BE2C (cell line): ENCODE results near the gene KRT6B.
"Not testable (repeated sequence)": the region's sequence is repeated elsewhere in the genome, so short reads cannot be mapped to it uniquely, and the experiment has no call there.

Experiments
- DNase-seq: peaks from one replicate; pipeline ENCODE4 v3.0.0-alpha.2; 2020
- H3K27me3 ChIP-seq: fragments of 250-450 bp; sonication (Bioruptor Pico); 2 replicates; pipeline ENCODE4 v1.5.1; 2020; ENCODE audit warnings: mild to moderate bottlenecking
- H3K36me3 ChIP-seq: fragments of 250-450 bp; sonication (Bioruptor Pico); 2 replicates; pipeline ENCODE4 v1.5.1; 2020; ENCODE audit warnings: mild to moderate bottlenecking
- H3K4me1 ChIP-seq: fragments of 250-450 bp; sonication (Bioruptor Pico); 2 replicates; pipeline ENCODE4 v1.5.1; 2020
- H3K4me3 ChIP-seq: 2 replicates; pipeline ENCODE4 v1.5.1; 2011; ENCODE audit warnings: low read depth, low read length
- H3K9me3 ChIP-seq: fragments of 250-450 bp; sonication (Bioruptor Pico); 2 replicates; pipeline ENCODE4 v1.5.1; 2020
- TF ChIP-seq, protein P1 (sequence below): IDR thresholded peaks from 2 replicates; pipeline ENCODE4 v1.5.1; 2012; ENCODE audit warnings: mild to moderate bottlenecking, low read depth, low read length

KRT6B gene

DNA sequence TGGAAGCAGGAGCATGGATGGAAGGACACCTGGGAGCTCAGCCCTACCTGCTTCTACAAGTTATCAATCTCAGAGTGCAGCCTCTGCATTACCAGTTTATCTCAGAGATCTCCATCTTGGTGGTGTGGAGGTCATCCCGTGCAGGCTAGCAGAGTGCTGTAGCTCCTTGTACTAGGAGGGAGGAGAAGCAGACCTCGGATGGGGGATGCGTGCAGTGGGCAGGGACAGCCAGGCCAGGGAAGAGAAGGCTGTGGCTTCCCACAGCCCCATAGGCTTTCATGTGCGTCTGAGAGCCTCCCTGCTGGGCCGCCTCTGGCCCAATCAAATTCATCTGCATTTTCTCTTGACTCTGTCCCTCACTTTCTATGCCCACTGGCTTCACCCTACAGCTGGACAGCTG is 37.0 kb downstream of the KRT6B start:
- H3K4me3 ChIP-seq: no peak overlapping the region
- no peaks in the 10 kb centered on the region for H3K9me3 ChIP-seq
- TF ChIP-seq, protein P1, sequence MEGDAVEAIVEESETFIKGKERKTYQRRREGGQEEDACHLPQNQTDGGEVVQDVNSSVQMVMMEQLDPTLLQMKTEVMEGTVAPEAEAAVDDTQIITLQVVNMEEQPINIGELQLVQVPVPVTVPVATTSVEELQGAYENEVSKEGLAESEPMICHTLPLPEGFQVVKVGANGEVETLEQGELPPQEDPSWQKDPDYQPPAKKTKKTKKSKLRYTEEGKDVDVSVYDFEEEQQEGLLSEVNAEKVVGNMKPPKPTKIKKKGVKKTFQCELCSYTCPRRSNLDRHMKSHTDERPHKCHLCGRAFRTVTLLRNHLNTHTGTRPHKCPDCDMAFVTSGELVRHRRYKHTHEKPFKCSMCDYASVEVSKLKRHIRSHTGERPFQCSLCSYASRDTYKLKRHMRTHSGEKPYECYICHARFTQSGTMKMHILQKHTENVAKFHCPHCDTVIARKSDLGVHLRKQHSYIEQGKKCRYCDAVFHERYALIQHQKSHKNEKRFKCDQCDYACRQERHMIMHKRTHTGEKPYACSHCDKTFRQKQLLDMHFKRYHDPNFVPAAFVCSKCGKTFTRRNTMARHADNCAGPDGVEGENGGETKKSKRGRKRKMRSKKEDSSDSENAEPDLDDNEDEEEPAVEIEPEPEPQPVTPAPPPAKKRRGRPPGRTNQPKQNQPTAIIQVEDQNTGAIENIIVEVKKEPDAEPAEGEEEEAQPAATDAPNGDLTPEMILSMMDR: no peak

DNA sequence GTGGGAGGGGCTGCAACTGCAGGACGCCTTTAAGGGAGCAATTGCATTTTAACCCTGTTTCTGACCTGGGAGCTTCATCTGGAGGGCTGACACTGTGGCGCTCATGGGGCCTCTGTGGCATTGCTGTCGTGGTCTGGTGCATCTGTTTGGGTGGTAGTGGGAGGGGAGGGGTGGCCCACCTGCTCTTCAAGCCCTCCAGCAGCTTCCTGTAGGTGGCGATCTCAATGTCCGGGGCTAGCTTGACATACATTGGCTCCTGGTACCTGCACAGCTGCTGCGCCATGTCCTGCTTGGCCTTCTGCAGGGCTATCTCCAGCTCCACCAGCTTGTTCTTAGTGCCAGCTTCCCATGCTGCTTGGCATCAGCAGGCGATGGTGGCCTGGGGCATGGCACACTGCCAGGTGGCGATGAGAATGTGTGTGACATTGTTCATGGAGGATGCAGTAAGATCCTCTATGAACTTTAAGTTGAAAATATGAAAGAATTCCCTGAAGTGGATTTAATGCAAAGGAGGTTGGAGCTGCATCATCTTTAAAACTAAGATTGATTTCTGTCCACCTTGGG is 38.1 kb downstream of the KRT6B start:
- no peaks in the 10 kb centered on the region for H3K27me3 ChIP-seq
- H3K36me3 ChIP-seq: no peaks in the 10 kb centered on the region
- no peaks in the 10 kb centered on the region for H3K4me1 ChIP-seq
- H3K4me3 ChIP-seq: no peak overlapping the region
- no peaks in the 10 kb centered on the region for H3K9me3 ChIP-seq
- DNase-seq: no peak
- TF ChIP-seq, protein P1: no peak

More for the DNA sequence above, 37.0 kb downstream of the KRT6B start:
- no peaks in the 10 kb centered on the region for H3K27me3 ChIP-seq
- no peaks in the 10 kb centered on the region for H3K36me3 ChIP-seq
- H3K4me1 ChIP-seq: no peaks in the 10 kb centered on the region
- DNase-seq: no peak

DNA sequence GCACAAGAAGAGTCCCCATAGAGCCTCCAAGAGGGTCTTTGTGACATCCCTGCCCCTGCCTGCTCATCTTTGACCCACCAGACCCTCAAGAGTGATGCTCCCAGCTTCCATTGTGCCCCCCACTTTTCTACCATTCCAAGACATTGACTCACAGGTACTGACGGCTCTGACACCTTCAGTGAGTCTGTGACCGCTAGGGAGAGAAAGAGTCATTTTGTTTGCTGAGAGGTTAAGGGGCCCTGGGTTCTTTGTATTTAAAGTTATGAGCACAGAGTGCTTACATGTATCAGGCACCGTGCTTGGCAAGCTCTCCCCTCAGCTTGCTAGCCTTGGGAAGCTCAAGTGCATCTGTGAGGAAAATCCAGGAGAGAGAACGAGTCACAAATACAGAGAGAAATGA is 38.7 kb downstream of the KRT6B start:
- Histone ChIP-seq H3K4me3 (no peak overlapping the region), H3K36me3 (no peaks in the 10 kb centered on the region), H3K4me1 (no peaks in the 10 kb centered on the region), H3K27me3 (no peaks in the 10 kb centered on the region), H3K9me3 (no peaks in the 10 kb centered on the region)
- no peak for DNase-seq
- TF ChIP-seq, protein P1: no peak

DNA sequence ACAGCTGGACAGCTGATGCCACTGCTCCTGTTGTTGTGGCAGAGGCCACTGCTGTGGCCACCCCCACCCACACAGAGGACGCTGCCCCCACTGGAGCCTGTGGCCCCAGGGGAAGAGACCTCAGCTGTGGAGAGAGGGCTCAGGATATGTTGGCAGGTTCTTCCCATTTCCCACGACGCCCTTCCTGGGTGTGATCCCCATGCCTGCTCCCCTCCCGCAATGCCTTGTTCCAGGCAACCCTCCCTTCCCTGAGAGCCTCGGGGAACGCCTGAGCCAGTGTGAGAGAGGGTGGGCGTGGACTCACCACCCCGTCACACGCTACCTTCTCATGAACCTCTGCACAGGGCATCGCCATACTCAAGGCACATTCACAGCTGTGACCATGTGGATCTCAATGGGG is 40.1 kb downstream of the KRT6B start:
- Histone ChIP-seq H3K27me3 (no peaks in the 10 kb centered on the region), H3K4me1 (no peaks in the 10 kb centered on the region), H3K36me3 (no peaks in the 10 kb centered on the region), H3K4me3 (no peak overlapping the region), H3K9me3 (no peaks in the 10 kb centered on the region)
- TF ChIP-seq, protein P1: no peak
- DNase-seq: no peak

DNA sequence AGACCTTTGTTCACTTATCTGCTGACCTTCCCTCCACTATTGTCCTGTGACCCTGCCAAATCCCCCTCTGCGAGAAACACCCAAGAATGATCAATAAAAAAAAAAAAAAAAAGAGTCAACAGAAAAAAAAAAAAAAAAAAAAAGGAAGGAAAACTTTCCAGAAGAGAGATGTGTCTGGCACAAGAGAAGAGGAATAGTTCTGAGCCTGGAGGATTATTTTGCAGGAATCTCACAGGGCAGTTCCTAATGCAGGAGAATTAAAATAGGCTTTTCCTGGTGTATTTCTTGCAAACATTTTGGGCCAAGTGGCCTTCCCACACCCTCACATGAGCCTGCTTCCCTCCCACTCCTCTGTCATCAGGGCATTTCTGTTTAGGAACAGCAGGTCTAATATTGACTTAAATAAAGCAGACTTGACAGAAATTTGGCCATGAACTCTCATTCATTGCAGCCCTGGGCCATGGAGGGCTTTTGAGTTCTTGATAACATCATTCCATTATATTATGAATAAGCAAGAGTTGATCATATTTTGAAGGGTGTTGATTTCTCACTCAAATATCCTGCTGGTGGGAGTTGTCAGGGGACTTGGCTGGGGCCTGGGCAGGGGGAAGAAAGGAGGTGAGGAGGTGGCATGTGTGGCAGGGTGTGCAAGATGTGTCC is 41.2 kb downstream of the KRT6B start:
- not testable (repeated sequence) for H3K4me1 ChIP-seq, H3K4me3 ChIP-seq, H3K36me3 ChIP-seq, DNase-seq, H3K9me3 ChIP-seq, H3K27me3 ChIP-seq

DNA sequence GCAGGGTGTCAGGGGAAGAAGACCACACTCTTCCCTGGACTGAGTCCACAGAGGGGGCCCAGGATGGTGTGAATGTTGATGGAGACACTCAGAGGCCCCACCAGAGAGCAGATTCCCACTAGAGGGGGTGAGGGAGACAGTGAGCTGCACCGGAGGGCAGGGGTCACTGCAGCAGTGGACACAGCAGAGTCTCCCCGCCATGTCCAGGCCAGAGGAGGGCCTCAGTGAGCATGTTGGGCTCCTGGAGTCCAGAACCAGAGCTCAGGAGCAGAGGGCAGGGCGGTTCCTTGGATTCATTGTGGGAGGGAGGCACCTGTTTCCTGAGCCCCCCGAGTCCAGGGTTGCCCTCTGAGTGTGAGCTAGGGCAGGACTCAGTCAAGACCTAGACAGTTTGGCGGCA is 44.0 kb downstream of the KRT6B start:
- DNase-seq: no peak
- TF ChIP-seq, protein P1: no peak
- H3K4me1 ChIP-seq: no peaks in the 10 kb centered on the region
- no peak overlapping the region for H3K4me3 ChIP-seq
- no peaks in the 10 kb centered on the region for H3K27me3 ChIP-seq
- no peaks in the 10 kb centered on the region for H3K9me3 ChIP-seq
- H3K36me3 ChIP-seq: no peaks in the 10 kb centered on the region
